Fibroblast of lung (primary cell): ENCODE measurements around the gene BCAS3. TPM values are rescaled to one million over a fixed set of nuclear protein-coding genes. Genes with fewer than 3 reads are reported as not detected.

Experiments used
- DNase-seq, 2 donors: peaks; one replicate each; pipeline versions ENCODE4 v3.0.0 to v3.0.0-alpha.2; 2010; ENCODE audit warnings: low read depth in 2 of 2
- H2AFZ ChIP-seq: 2 replicates; pipeline ENCODE4 v1.5.1; 2012; ENCODE audit warnings: low read length, control low read depth, inconsistent platforms
- H3K27ac ChIP-seq: 2 replicates; pipeline ENCODE4 v1.5.1; 2011; ENCODE audit warnings: low read length, control low read depth; ENCODE audit not compliant: insufficient read depth
- H3K27me3 ChIP-seq: 2 replicates; pipeline ENCODE4 v1.5.1; 2011; ENCODE audit warnings: mild to moderate bottlenecking, low read length; ENCODE audit not compliant: control insufficient read depth, insufficient read depth
- H3K36me3 ChIP-seq: 2 replicates; pipeline ENCODE4 v1.5.1; 2011; ENCODE audit warnings: low read length; ENCODE audit not compliant: control insufficient read depth, insufficient read depth
- H3K4me1 ChIP-seq: 2 replicates; pipeline ENCODE4 v1.5.1; 2011; ENCODE audit warnings: low read length; ENCODE audit not compliant: control insufficient read depth, insufficient read depth; ENCODE audit errors: extremely low read depth
- H3K4me2 ChIP-seq: 2 replicates; pipeline ENCODE4 v1.5.1; 2011; ENCODE audit warnings: low read length, control low read depth; ENCODE audit not compliant: insufficient read depth; ENCODE audit errors: extremely low read depth
- H3K4me3 ChIP-seq, 4 experiments: fragments of 200-600 bp in 1 of 4; sonication (generic) in 1 of 4; replicated peaks in 1 of 4; 2 replicates each; pipeline ENCODE4 v1.5.1; 2011 to 2016; ENCODE audit warnings: low read length in 4 of 4, low read depth in 3 of 4, mild to moderate bottlenecking in 3 of 4, control low read depth in 2 of 4, inconsistent platforms in 1 of 4, mixed read lengths in 1 of 4; ENCODE audit not compliant: insufficient read depth in 1 of 4; ENCODE audit errors: control extremely low read depth in 1 of 4
- H3K79me2 ChIP-seq: 2 replicates; pipeline ENCODE4 v1.5.1; 2012; ENCODE audit warnings: mild to moderate bottlenecking, low read length, inconsistent platforms; ENCODE audit not compliant: control insufficient read depth, insufficient read depth
- H3K9ac ChIP-seq: 2 replicates; pipeline ENCODE4 v1.5.1; 2011; ENCODE audit warnings: mild to moderate bottlenecking, low read length, control low read depth; ENCODE audit not compliant: insufficient read depth
- H3K9me3 ChIP-seq: 2 replicates; pipeline ENCODE4 v1.5.1; 2012; ENCODE audit warnings: low read depth, low read length; ENCODE audit not compliant: control insufficient read depth, insufficient read depth
- H4K20me1 ChIP-seq: 2 replicates; pipeline ENCODE4 v1.5.1; 2011; ENCODE audit warnings: low read length; ENCODE audit not compliant: control insufficient read depth, insufficient read depth; ENCODE audit errors: extremely low read depth
- CTCF ChIP-seq, 2 donors: IDR thresholded peaks in 1 of 2; conservative IDR thresholded peaks in 1 of 2; 1 replicate in 1 of 2; 2 replicates in 1 of 2; pipeline ENCODE4 v1.5.1; 2011 to 2012; ENCODE audit warnings: low read length in 2 of 2, control low read depth in 1 of 2, inconsistent platforms in 1 of 2, low read depth in 1 of 2, mild to moderate bottlenecking in 1 of 2
- EZH2 ChIP-seq: IDR thresholded peaks from 2 replicates; pipeline ENCODE4 v1.5.1; 2012; ENCODE audit warnings: low read length, control low read depth, mild to moderate bottlenecking; ENCODE audit errors: missing control alignments
- polyA plus RNA-seq, 2 donors: library from polyadenylated mRNA; depleted of rRNA in 1 of 2; stranded (reverse) in 1 of 2; unstranded in 1 of 2; fragments of >200 nt; gene quantifications; 2 replicates each; pipeline ENCODE4 v1.2.1, GENCODE V29; 2011 to 2012; ENCODE audit warnings: missing spikeins in 1 of 2
- total RNA-seq: library from RNA; depleted of rRNA; stranded (reverse); fragments of >200 nt; gene quantifications from 2 replicates; pipeline ENCODE4 v1.2.1, GENCODE V29; 2014

The BCAS3 gene
- total and polyA plus RNA-seq, 2 donors (not counting 1 experiment from before 2014, with no cell fraction given): 9.9 to 43.6 TPM

GRCh38 chr17:60923000-60923399, 245.3 kb downstream of the BCAS3 start:
- H3K27ac ChIP-seq: no peak overlapping the region
- H3K4me1 ChIP-seq: peaks cover 2% of the 10 kb centered on the region
- H2AFZ ChIP-seq: no peak overlapping the region
- H3K27me3 ChIP-seq: no peaks in the 10 kb centered on the region
- no peak for TF ChIP-seq CTCF (conservative IDR thresholded peaks at IDR 0.05 in 1 of 2, IDR thresholded peaks at IDR 0.05 in 1 of 2; ENCODE audit: low read depth in 1 of 2, low read length in 2 of 2)
- no peak for TF ChIP-seq EZH2
- no peak overlapping the region for H3K4me3 ChIP-seq
- H3K79me2 ChIP-seq: no peaks in the 10 kb centered on the region
- no peak for DNase-seq
- no peak overlapping the region for H3K4me2 ChIP-seq
- no peaks in the 10 kb centered on the region for H3K36me3 ChIP-seq
- no peak overlapping the region for H3K9ac ChIP-seq
- no peaks in the 10 kb centered on the region for H3K9me3 ChIP-seq
- no peaks in the 10 kb centered on the region for H4K20me1 ChIP-seq

DNA sequence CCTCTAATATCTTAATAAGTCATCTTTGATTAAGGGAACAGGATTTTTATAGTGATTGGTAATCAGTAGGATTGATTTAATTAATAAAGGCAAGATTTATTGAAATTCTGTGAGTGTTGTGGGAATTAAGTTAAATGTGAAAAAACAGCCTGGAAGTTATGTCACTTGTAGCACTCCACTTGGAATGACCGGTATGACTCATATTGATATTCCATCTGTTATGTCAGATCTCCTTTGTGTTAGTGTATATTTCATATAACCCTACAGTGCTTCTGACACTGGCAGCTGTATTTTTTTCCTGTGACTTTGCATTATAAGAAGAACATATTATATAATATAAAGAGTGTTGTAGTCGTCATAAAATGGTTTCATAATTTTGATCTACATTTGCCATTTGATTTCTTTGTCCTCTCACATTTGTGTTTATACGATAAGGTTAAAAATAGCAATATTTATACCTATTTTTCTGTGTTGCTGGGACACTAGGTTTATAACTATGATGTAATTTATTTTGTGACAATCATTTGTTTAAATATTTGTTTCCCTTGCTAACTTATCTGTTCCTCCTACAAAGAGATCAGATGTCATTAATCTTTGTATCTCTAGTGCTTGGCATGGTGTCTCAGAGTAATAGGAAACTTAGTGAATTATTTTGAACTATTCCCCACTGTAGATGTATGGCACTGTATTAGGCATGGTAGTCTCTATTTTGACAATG, 249.0 kb downstream of the BCAS3 start:
- no peak overlapping the region for H3K4me2 ChIP-seq
- H3K4me1 ChIP-seq: peaks cover 2% of the 10 kb centered on the region
- H3K79me2 ChIP-seq: no peaks in the 10 kb centered on the region
- no peak overlapping the region for H3K9ac ChIP-seq
- no peak overlapping the region for H3K4me3 ChIP-seq
- TF ChIP-seq CTCF (conservative IDR thresholded peaks at IDR 0.05 in 1 of 2, IDR thresholded peaks at IDR 0.05 in 1 of 2; ENCODE audit: low read depth in 1 of 2, low read length in 2 of 2) (no peak), EZH2 (no peak)
- H2AFZ ChIP-seq: no peak overlapping the region
- no peak overlapping the region for H3K27ac ChIP-seq
- H3K9me3 ChIP-seq: no peaks in the 10 kb centered on the region
- H3K27me3 ChIP-seq: no peaks in the 10 kb centered on the region
- DNase-seq: peak; percentile 27 to 30
- no peaks in the 10 kb centered on the region for H4K20me1 ChIP-seq
- no peaks in the 10 kb centered on the region for H3K36me3 ChIP-seq

DNA sequence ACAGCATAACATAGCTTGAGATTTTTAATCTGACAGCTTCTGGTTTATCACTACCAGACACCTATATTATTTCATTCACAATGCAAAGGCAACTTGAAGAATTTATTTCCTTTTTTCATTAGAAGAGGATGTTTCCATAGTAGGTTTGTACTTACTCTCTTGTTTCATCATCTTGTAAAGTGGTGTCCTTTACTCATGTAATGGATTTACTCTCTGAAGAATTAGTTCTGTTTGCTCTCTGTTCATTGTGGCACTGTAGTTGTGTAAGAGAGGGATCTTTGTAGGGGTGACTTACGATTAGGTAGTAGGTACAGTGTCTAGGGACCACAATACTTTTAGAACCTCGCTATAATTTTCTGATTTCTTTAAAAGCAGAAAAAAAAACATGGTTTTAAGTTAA, 256.1 kb downstream of the BCAS3 start:
- Histone ChIP-seq H3K27ac (no peak overlapping the region), H3K27me3 (no peaks in the 10 kb centered on the region), H4K20me1 (no peaks in the 10 kb centered on the region), H2AFZ (no peak overlapping the region), H3K4me1 (no peaks in the 10 kb centered on the region), H3K36me3 (no peaks in the 10 kb centered on the region), H3K4me2 (no peak overlapping the region), H3K4me3 (no peak overlapping the region), H3K9ac (no peak overlapping the region), H3K79me2 (no peaks in the 10 kb centered on the region), H3K9me3 (no peaks in the 10 kb centered on the region)
- DNase-seq: peak in 1 of 2 donors; percentile 25
- TF ChIP-seq EZH2: no peak
- no peak for TF ChIP-seq CTCF (conservative IDR thresholded peaks at IDR 0.05 in 1 of 2, IDR thresholded peaks at IDR 0.05 in 1 of 2; ENCODE audit: low read depth in 1 of 2, low read length in 2 of 2)
